Tibial artery (tissue), 4 donors: ENCODE results near the gene LRBA.

Source experiments
- DNase-seq, 2 donors: peaks; one replicate each; pipeline ENCODE4 v3.0.0-alpha.2; 2019
- H3K27ac ChIP-seq, 2 donors: fragments of 200-600 bp; sonication (generic) in 1 of 2; 1 replicate in 1 of 2; 2 replicates in 1 of 2; pipeline ENCODE4 v1.5.1; 2018 to 2019; ENCODE audit warnings: mild to moderate bottlenecking in 1 of 2
- H3K27me3 ChIP-seq, 2 donors: fragments of 200-600 bp; sonication (generic) in 1 of 2; one replicate each; pipeline versions ENCODE4 v1.5.1 to v1.6.0; 2016 to 2019
- H3K36me3 ChIP-seq, 3 donors: fragments of 200-600 bp; sonication (generic) in 2 of 3; one replicate each; pipeline ENCODE4 v1.5.1; 2016 to 2019; ENCODE audit warnings: mild to moderate bottlenecking in 2 of 3
- H3K4me1 ChIP-seq, 4 donors: fragments of 200-600 bp; sonication (generic) in 2 of 4; 1 replicate in 3 of 4; 2 replicates in 1 of 4; pipeline ENCODE4 v1.5.1; 2016 to 2019
- H3K4me3 ChIP-seq, 2 donors: fragments of 200-600 bp; sonication (generic) in 1 of 2; 1 replicate in 1 of 2; 2 replicates in 1 of 2; pipeline ENCODE4 v1.5.1; 2018 to 2019; ENCODE audit warnings: mild to moderate bottlenecking in 2 of 2
- H3K9me3 ChIP-seq, 3 donors: fragments of 200-600 bp; sonication (generic) in 1 of 3; one replicate each; pipeline ENCODE4 v1.5.1; 2016 to 2019
- CTCF ChIP-seq, 2 experiments: fragments of 200-600 bp in 1 of 2; fragments of 450-650 bp in 1 of 2; IDR thresholded peaks; one replicate each; pipeline ENCODE4 v1.5.1; 2017 to 2019; ENCODE audit warnings: antibody characterized with exemption in 2 of 2, mild to moderate bottlenecking in 1 of 2, moderate library complexity in 1 of 2
- intact Hi-C: fragments of 100-400 bp; cut with DNase I; formaldehyde crosslinking; loops from one replicate; pipeline ENCODE4 v1.15.0; 2023; ENCODE audit warnings: low total_unique reads

LRBA gene

GRCh38 chr4:150369434-150370380 is 645.4 kb downstream of the LRBA start:
- DNase-seq: no peak
- Histone ChIP-seq H3K4me1 (no peaks in the 10 kb centered on the region), H3K9me3 (no peaks in the 10 kb centered on the region), H3K4me3 (no peak overlapping the region), H3K27ac (no peak overlapping the region), H3K36me3 (no peaks in the 10 kb centered on the region), H3K27me3 (no peaks in the 10 kb centered on the region)
- no peak for TF ChIP-seq CTCF (IDR thresholded peaks at IDR 0.05)
- intact Hi-C loops: no loop called here

- H3K9me3 ChIP-seq: no peaks in the 10 kb centered on the region
- H3K4me1 ChIP-seq: no peaks in the 10 kb centered on the region
- intact Hi-C loops: no loop called here
- H3K27me3 ChIP-seq: no peaks in the 10 kb centered on the region
- H3K27ac ChIP-seq: no peak overlapping the region
- H3K36me3 ChIP-seq: no peaks in the 10 kb centered on the region
- no peak for TF ChIP-seq CTCF (IDR thresholded peaks at IDR 0.05)
- DNase-seq: no peak
- H3K4me3 ChIP-seq: no peak overlapping the region
These were observed 646.4 kb downstream of the LRBA start for GRCh38 chr4:150368667-150369066.

- Histone ChIP-seq H3K27me3 (no peaks in the 10 kb centered on the region), H3K4me3 (no peak overlapping the region), H3K4me1 (no peaks in the 10 kb centered on the region), H3K27ac (no peak overlapping the region), H3K9me3 (no peaks in the 10 kb centered on the region), H3K36me3 (no peaks in the 10 kb centered on the region)
- no peak for DNase-seq
- no peak for TF ChIP-seq CTCF (IDR thresholded peaks at IDR 0.05)
- intact Hi-C loops: no loop called here
These were observed 647.8 kb downstream of the LRBA start for GRCh38 chr4:150367326-150367725.

DNA sequence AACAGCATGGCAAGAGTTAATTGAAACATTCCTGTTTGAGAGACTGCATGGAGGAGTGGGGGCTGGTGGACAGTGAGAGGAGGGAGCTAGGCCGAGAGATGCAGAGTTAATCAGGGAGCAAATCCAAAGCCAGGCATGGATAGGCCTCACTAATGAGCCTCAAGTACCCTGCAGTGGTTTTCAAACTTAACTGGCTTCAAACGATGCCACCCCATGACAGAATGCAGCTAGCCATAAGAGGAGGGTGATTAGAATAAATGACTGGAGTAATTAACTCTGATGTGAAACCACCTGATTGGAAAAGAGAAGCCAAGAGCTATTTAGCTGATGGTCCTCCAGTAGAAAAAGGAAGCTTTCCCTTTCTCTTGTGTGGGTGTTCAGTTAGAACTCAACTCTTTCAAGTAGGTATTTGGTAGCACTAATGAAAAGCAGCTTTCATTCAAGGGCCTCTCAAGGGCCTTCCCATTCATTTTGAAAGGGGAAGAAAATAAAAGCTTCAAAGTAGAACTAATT is 648.5 kb downstream of the LRBA start:
- Histone ChIP-seq H3K9me3 (no peaks in the 10 kb centered on the region), H3K4me3 (no peak overlapping the region), H3K4me1 (no peaks in the 10 kb centered on the region), H3K27me3 (no peaks in the 10 kb centered on the region), H3K27ac (no peak overlapping the region), H3K36me3 (no peaks in the 10 kb centered on the region)
- no peak for DNase-seq
- no peak for TF ChIP-seq CTCF (IDR thresholded peaks at IDR 0.05)
- intact Hi-C loops: no loop called here

DNA sequence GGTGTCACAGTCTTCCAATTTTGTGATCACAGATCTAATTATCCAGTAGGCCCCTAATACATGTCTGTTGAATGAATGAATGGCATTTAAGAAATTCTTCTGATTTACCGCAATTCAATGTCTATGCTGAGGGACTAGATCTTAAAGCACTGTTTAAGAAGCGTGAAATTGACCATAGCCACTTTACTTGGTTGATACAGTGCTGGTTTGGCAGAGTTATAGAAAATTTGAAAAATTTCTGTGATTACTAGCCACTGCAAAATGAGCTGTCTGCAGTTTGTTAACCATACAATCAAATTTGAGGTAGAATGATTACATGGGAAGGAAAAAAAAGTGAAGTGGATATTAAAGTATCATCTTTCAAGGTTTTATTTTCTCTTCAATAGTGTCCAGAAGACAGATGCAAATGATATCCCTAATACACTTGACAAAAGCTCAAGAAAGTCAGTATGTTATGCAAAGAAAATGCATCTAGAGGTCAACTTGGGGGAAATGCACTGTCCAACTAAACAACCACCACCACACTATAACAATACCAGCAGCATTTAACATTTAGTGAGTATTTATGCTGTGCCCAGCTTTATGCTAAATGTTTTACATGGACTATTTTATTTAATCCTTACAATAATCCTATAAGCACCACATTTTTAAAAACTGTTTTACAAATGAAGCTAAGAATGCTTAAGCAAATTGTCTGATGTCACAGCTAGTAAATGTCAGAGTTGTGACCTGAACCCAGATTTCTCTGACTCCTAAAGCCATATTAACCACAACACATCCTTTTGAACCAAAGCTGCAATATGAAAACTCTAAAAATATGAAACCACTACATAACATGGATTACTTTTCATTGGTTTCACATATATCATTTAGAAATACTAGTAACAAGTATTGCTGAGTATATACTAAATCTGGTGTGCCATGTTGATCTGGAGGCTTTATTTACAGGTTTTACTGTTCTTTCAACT is 651.1 kb downstream of the LRBA start:
- Histone ChIP-seq H3K36me3 (no peaks in the 10 kb centered on the region), H3K27ac (no peak overlapping the region), H3K9me3 (no peaks in the 10 kb centered on the region), H3K27me3 (no peaks in the 10 kb centered on the region), H3K4me1 (no peaks in the 10 kb centered on the region), H3K4me3 (no peak overlapping the region)
- intact Hi-C loops: no loop called here
- no peak for TF ChIP-seq CTCF (IDR thresholded peaks at IDR 0.05)
- no peak for DNase-seq
